Right cardiac atrium (tissue), 5 donors: Measurements from ENCODE around the gene FNDC11. TPM values are rescaled to one million over a fixed set of nuclear protein-coding genes. Genes with fewer than 3 reads are reported as not detected.

Source experiments
- ATAC-seq, 2 donors: fragments of 200-7000 bp; cut with Tn5 transposase; one replicate each; pipeline versions ENCODE4 v1.8.0 to v1.9.1; 2020; ENCODE audit warnings: moderate library complexity in 2 of 2, mild to moderate bottlenecking in 1 of 2
- DNase-seq, 3 donors: peaks; one replicate each; pipeline ENCODE4 v3.0.0-alpha.2; 2020
- H3K27ac ChIP-seq: one replicate; pipeline ENCODE4 v1.5.1; 2013; ENCODE audit warnings: mild to moderate bottlenecking, low read length, control low read depth, moderate library complexity
- H3K27me3 ChIP-seq: one replicate; pipeline ENCODE4 v1.6.1; 2013; ENCODE audit not compliant: control insufficient read depth, insufficient read depth
- H3K4me1 ChIP-seq: one replicate; pipeline ENCODE4 v1.6.1; 2013; ENCODE audit warnings: low read length; ENCODE audit not compliant: control insufficient read depth, insufficient read depth
- H3K4me3 ChIP-seq: one replicate; pipeline ENCODE4 v1.5.1; 2013; ENCODE audit warnings: low read length, control low read depth
- H3K9me3 ChIP-seq: one replicate; pipeline ENCODE4 v1.6.1; 2013; ENCODE audit warnings: low read length; ENCODE audit not compliant: control insufficient read depth
- WGBS: extraction: QIAGEN DNeasy Blood & Tissue Kit; methylation state at CpG from one replicate; pipeline ENCODE4 v1.1.7; 2013; 5-methylcytosine and 5-hydroxymethylcytosine counted together
- intact Hi-C, 4 donors: fragments of 100-400 bp; cut with DNase I; formaldehyde crosslinking; loops; one replicate each; pipeline versions ENCODE4 v1.11.0 to v1.14.0; 2022 to 2023
- polyA plus RNA-seq: library from polyadenylated mRNA; stranded (reverse); fragments of 200-250 nt; gene quantifications from one replicate; pipeline ENCODE4 v1.2.3, GENCODE V29; 2013
- total RNA-seq, 4 donors: library from RNA; stranded (reverse); fragmentation: NEBNext Ultra II Directional; extraction: Animal tissue kit (Norgen Biotek cat#: 25700); gene quantifications; one replicate each; pipeline ENCODE4 v1.2.1, GENCODE V29; 2021
- donor health status: healthy with polysubstance abuse.
- donor health status: DM: no; HTN: yes; CAD: no.
- donor health status: DM: no; HTN: no; CAD: no.
- donor health status: DM: no; HTN: yes; CAD: no; lungs with severe emphysema.
- donor health status: DM: yes; HTN: yes; CAD: no.

Gene FNDC11
- total and polyA plus RNA-seq, 5 donors = 0.09 to 0.20 (median 0.15) TPM; not detected in 1

DNA sequence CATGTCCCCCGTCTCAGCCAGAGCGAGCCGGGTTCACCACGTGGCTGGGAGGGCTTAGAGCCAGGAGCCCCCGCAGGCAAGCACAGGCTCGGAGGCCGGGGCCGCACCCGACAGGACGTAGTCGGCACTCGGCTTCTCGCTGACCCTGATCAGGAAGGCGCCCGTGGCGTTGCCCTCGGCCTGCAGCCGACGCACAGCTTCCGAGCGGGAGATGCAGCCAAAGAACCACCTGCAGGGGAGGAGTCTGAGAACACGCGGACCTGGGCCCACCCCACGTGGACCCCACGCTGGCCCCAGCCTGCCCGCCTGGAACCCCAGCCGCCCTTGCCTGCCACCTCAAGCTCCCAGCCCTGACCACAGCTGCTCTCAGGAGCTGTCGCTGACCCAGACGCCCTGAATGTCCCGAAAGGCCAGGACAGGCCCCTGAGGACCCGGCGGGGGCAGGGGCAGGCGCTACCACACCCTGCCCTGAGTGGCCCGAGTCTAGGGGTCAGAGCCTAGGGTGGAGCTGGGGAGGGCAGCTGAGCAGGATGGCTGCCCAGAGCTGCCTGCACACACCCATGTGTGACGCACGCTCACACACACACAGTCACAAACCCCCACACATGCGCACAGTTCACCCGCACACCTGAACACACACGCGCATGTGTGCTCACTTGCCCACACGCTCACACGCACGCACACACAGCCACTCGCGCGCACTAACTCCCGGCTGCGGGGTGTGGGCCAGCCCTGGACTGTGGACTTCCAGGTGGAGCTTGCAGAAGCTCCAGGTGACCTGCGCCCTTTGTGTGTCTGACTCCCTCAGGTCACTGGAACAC lies 18.9 kb upstream of the FNDC11 start:
- no peaks in the 10 kb centered on the region for H3K4me1 ChIP-seq
- H3K27me3 ChIP-seq = no peaks in the 10 kb centered on the region
- intact Hi-C loops = loop anchor here in 3 of 4 donors (5.0 to 10.0 kb wide), 3 partner anchors 250 to 440 kb away; partner anchors contain the start of gene SAMD10 (in 1 of the 3)
- ATAC-seq = no peak
- 53% methylated on average over 49 of the region's 49 CpGs for WGBS
- H3K9me3 ChIP-seq = no peaks in the 10 kb centered on the region
- H3K4me3 ChIP-seq = no peak overlapping the region
- H3K27ac ChIP-seq = no peak overlapping the region
- peak; percentile 24 to 68 (median 61) for DNase-seq

DNA sequence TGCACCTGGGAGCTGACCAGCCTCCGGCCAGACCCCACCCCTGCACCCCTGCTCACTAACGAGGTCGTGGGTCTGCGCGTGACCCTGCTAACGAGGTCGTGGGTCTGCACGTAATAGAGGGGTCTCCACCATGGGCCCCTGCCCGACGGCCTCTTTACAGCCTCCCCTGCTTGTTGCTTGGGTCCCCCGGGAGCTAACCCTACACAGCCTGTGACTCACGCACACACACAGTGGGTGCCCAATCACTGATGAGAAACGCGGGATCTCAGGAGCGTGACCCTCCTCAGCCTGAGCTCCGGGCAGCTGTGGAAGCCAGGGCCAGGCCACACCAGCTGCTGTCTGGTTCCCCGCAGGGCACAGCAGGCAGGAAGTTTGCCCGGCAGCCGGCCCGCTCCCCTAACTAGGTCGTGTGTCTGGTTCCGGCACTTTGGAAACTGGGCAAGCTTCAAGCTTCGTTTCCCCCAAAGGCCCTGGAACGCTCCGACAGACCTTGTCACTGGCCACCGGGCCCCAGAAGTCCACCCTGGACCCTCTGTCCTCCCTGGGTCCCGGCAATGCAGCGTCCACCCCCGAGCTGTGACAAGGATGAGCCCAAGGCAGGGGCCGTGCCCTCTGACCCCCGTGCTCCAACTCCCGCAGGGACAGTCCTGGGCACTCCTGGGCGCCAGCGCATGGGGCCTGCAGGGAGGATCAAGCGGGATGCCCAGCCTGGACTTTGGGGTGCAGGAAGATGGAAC lies 17.6 kb upstream of the FNDC11 start:
- Histone ChIP-seq H3K9me3 (no peaks in the 10 kb centered on the region), H3K4me1 (no peaks in the 10 kb centered on the region), H3K4me3 (no peak overlapping the region), H3K27ac (no peak overlapping the region), H3K27me3 (no peaks in the 10 kb centered on the region)
- 54% methylated on average over 35 of the region's 35 CpGs for WGBS
- DNase-seq = peak; percentile 24 to 65 (median 58)
- intact Hi-C loops = loop anchor here (2.0 to 10.0 kb wide), 4 partner anchors 76 to 438 kb away; partner anchors contain the start of gene SAMD10 (in 1 of the 4)
- no peak for ATAC-seq

DNA sequence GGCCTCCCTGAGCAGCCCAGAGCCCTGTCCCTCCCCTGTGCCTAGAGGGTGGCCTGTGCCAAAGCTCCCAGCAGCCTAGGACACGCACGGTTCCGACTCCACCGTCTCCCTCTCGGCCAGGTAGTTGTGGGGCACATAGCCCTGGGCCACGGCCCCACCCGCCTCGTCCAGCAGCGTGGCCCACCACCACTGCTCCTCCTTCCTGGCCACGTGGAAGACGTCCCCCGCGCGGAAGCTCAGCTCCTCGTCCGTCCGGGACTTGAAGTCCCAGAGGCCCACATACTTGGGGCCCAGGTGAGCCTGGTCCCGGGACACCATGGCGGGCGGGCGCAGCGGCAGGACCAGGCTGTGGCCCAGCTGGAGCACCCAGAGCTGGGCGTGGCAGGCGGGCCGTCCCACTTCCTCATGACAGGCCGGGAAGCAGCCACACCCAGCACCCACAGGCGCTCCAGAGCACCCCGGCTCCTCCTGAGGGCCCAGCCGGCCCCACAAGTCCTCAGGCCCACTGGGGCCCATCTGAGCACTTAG lies 16.9 kb upstream of the FNDC11 start, which contains the start of gene PTK6:
Gene PTK6, minus strand, starts transcription at position 380 of the 528 bp plus-strand sequence. Its CDS starts 62 bp downstream, at position 318.
- Histone ChIP-seq H3K4me3 (no peak within 1 kb of the TSS), H3K9me3 (no peaks in the 10 kb centered on the region), H3K4me1 (no peaks in the 10 kb centered on the region), H3K27me3 (no peaks in the 10 kb centered on the region), H3K27ac (no peak within 1 kb of the TSS)
- 72% methylated on average over 29 of the region's 29 CpGs for WGBS
- ATAC-seq = peak; percentile 9 to 18
- intact Hi-C loops = loop anchor here (2.0 to 10.0 kb wide), 4 partner anchors 76 to 438 kb away; partner anchors contain the start of gene SAMD10 (in 1 of the 4)
- peak; percentile 59 to 87 (median 86) for DNase-seq

DNA sequence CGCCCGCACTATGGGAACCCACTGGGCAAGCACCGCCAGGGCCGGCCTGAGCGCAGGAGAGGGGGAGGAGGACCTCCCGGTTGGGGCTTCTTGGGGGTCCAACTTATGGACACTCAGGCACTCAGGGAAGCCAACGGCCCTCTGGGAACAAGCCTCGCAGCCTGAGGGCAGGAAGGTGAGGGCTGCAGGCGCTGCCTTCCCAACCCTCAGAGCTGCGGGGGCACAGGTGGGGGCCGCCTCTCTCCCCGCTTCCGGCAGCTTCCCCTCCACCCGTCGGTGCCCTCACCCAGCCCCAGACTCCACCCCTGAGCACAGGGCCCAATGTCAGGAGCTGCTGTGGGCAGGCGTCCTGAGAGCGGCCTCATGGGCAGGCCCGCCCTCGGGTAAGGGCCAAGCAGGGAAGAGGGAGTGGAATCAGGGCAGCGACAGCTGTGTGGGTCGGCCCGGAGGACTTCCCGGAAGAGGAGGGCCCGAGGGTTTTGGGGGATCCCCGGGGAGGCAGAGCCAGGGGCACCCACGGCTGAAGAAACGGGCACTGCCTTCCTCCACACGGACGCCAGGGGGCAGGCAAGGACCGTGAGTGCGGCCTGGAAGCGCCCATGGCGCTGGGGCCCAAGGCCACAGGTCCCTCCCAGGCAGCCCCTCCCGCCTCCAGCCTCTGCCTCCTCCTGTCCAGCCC lies 16.3 kb upstream of the FNDC11 start:
- ATAC-seq = peak; percentile 86 to 90
- Histone ChIP-seq H3K9me3 (no peaks in the 10 kb centered on the region), H3K27me3 (no peaks in the 10 kb centered on the region), H3K4me3 (no peak overlapping the region), H3K4me1 (no peaks in the 10 kb centered on the region), H3K27ac (no peak overlapping the region)
- intact Hi-C loops = loop anchor here (2.0 to 10.0 kb wide), 5 partner anchors 75 to 437 kb away; partner anchors contain the start of gene SAMD10 (in 1 of the 4)
- 17% methylated on average over 34 of the region's 34 CpGs for WGBS
- DNase-seq = peak; percentile 88 to 94 (median 93)

DNA sequence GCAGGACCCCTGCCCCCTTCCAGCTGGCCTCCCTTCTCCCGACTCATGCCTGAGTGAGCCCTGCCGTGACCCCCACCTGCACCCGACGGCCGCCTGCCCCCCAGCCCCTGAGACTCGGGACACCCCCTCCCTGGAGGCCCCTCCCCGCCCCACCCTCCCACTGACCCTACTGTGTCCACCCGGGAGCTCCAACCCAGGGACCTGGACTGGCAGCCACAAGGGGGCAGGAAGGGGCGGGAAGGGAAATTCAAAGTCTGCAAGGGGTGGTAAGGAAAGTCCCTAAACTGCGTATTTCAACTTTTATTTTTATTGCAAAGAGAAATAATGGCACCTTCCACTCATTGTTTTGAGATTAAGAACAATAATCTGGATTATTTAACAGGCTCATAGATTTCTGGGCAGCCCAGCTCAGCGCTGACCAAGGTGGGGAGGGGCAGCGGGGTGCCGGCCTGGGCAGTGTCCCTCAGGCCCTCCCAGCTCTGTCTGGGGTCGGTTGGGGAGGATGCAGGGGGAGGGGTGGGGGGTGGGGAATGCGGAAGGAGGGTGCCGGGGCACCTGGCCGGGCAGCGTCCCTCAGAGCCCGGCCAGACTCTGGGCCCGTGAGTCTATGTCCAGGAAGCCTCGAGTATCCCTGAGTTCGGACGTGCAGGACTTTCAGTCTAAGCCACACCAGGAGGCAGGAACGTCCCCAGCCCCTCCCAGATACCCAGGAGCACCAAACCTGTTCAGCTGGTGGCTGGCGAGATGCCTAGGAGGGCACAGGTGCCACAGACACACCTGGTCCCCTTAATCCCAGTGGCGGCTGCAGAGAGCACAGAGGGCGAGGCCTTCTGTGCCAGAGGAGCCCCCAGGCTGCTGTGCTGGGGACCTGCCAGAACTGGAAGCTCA lies 15.5 kb upstream of the FNDC11 start:
- H3K27ac ChIP-seq = no peak overlapping the region
- DNase-seq = peak in 2 of 3 donors; percentile 50 to 60
- WGBS = 49% methylated on average over 27 of the region's 27 CpGs
- intact Hi-C loops = loop anchor here (2.0 to 10.0 kb wide), 4 partner anchors 246 to 436 kb away; partner anchors contain the start of gene SAMD10 (in 1 of the 4)
- H3K4me1 ChIP-seq = no peaks in the 10 kb centered on the region
- H3K9me3 ChIP-seq = no peaks in the 10 kb centered on the region
- no peak overlapping the region for H3K4me3 ChIP-seq
- peak; percentile 32 to 53 for ATAC-seq
- H3K27me3 ChIP-seq = no peaks in the 10 kb centered on the region

DNA sequence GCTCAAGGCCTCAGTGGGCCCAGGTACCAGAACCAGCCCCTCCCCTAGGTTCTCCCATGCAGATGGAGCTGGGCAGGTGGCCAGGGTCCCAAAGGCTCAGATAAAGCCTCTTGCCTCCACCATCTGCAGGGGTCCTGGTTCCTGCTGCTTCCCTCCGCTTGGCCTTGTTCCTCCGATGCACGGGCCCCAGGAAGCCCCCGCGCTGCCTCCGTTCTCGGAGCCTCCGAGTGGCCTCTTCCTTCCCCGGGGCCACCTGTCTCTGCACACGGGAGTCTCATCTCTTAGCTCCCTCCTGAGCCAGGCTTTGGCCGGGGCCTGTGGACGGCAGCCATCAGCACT lies 14.9 kb upstream of the FNDC11 start:
- no peak for ATAC-seq
- Histone ChIP-seq H3K4me1 (no peaks in the 10 kb centered on the region), H3K9me3 (no peaks in the 10 kb centered on the region), H3K4me3 (no peak overlapping the region), H3K27ac (no peak overlapping the region), H3K27me3 (no peaks in the 10 kb centered on the region)
- 80% methylated on average over 12 of the region's 12 CpGs for WGBS
- intact Hi-C loops = loop anchor here (2.0 to 10.0 kb wide), 4 partner anchors 246 to 436 kb away; partner anchors contain the start of gene SAMD10 (in 1 of the 4)
- peak in 1 of 3 donors; percentile 62 for DNase-seq

DNA sequence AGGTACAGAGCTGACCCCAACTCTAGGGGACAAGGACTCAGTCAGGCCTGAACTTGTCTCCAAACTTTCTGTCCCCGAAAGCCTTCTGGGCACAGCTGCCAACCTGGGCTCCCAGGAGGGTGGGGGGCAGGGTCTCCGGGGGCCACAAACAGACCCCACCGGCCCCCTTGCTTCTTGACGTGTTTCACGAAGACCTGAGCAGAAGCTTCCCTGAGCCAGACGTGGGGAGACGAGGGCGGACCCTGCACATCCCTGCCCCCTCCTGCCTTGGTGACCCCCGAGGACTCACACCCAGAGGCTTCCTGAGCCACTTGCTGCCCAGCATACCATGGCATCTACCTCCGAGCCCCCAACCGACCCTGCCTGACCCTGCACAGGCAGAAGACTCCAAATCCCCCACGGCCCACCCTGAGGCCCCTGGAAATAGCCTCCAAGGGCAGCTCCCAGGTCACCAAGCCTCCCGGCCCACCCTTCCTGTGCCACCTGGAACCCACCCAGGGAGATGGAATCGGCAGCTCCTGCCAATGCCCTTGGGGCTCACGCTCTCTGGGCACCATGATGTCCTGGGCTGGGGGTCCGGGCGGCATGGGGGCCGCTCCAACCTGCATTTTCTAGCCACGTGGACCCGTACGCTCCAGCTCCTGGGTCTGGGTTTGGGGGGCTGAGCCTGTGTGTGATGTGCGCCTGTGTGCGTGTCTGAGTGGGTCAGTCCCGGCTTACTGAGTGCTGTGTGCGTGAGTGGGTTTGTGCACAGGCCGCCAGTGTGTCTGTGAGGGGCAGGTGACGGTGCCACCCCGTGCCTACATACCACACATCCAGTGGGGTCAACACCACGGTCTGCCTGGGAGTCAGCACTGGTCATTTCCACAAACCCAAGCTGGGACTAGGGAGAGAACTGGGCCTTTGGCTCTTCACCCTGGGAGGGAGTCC lies 14.3 kb upstream of the FNDC11 start:
- ATAC-seq (no peak), DNase-seq (peak in 1 of 3 donors; percentile 33)
- Histone ChIP-seq H3K4me1 (no peaks in the 10 kb centered on the region), H3K27me3 (no peaks in the 10 kb centered on the region), H3K9me3 (no peaks in the 10 kb centered on the region), H3K27ac (no peak overlapping the region), H3K4me3 (no peak overlapping the region)
- 88% methylated on average over 29 of the region's 29 CpGs for WGBS
- intact Hi-C loops = loop anchor here (2.0 to 10.0 kb wide), 5 partner anchors 215 to 435 kb away; partner anchors contain the start of gene SAMD10 (in 1 of the 4)

DNA sequence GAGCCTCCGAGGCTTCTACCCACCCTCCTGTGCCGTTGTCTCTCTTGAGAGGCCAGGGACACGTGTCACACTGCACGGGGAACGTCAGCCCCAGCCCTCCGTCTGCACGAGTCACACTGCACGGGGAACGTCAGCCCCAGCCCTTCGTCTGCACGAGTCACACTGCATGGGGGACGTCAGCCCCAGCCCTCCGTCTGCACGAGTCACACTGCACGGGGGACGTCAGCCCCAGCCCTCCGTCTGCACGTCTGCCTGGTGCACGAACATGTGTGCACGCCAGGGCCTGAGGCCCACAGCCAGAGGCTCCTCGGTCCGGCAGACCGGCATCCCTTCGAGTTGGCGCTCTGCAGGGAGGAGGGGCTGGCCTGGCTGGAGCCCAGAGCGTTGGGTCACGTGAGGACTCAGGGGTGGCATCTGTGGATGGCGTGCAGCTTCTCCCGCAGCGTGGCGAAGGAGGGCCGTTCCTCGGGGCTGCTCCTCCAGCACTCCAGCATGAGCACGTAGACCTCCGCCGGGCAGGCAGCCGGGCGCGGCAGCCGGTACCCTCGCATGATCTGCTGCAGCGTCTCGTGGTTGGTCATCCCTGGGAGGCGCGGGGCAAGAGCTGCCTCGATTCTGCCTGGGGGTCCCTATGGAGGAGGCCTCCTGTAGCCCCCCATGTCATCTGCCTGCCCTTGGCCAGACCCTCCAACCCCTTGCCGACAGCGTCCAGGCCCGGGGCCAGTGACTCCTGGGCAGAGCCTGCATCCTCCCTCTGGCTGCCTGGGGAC lies 13.4 kb upstream of the FNDC11 start:
- WGBS = 67% methylated on average over 49 of the region's 49 CpGs
- Histone ChIP-seq H3K27me3 (no peaks in the 10 kb centered on the region), H3K27ac (no peak overlapping the region), H3K4me3 (no peak overlapping the region), H3K9me3 (no peaks in the 10 kb centered on the region), H3K4me1 (no peaks in the 10 kb centered on the region)
- intact Hi-C loops = loop anchor here in 1 of 4 donors (10.0 kb wide), 1 partner anchor 214 kb away; no protein-coding TSS in a partner anchor
- DNase-seq (no peak), ATAC-seq (no peak)
